GM12865 (cell line): Measurements from ENCODE around the gene TBC1D22A.

Experiments
- DNase-seq: peaks from one replicate; pipeline ENCODE4 v3.0.0; 2010; ENCODE audit warnings: low read depth
- H3K4me3 ChIP-seq: 2 replicates; pipeline ENCODE4 v1.5.1; 2011; ENCODE audit warnings: mild to moderate bottlenecking, low read depth, low read length, control low read depth
- TF ChIP-seq, protein P1 (sequence below): IDR thresholded peaks from 2 replicates; pipeline ENCODE4 v1.5.1; 2011; ENCODE audit warnings: low read length, control low read depth, low read depth, inconsistent platforms; ENCODE audit not compliant: insufficient read depth; ENCODE audit errors: missing control alignments

Gene TBC1D22A

DNA sequence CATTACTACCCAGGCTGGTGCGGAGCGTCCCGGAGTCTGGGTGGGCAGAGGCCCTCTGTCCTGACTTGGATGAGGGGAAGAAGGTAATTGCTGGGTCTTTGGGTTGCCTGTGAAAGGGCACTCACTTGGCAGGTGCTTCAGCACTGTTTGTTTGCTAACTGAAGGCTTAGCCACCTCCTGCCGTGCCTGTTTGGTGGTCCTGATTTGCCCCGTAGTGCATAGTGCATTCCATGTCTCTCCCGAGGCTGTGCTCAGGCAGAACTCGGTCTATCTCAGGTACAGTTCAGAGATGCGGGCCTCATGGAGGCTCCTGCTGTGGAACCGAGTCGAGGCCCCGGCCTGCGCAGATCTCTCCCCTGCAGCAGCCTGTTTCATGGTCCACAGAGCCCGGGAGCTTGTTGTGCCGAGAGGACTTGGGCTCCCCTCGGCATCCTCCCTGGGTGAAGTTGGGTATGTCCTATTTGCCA lies 146.2 kb downstream of the TBC1D22A start:
- H3K4me3 ChIP-seq, result no peak overlapping the region
- DNase-seq, result no peak
- TF ChIP-seq, protein P1, sequence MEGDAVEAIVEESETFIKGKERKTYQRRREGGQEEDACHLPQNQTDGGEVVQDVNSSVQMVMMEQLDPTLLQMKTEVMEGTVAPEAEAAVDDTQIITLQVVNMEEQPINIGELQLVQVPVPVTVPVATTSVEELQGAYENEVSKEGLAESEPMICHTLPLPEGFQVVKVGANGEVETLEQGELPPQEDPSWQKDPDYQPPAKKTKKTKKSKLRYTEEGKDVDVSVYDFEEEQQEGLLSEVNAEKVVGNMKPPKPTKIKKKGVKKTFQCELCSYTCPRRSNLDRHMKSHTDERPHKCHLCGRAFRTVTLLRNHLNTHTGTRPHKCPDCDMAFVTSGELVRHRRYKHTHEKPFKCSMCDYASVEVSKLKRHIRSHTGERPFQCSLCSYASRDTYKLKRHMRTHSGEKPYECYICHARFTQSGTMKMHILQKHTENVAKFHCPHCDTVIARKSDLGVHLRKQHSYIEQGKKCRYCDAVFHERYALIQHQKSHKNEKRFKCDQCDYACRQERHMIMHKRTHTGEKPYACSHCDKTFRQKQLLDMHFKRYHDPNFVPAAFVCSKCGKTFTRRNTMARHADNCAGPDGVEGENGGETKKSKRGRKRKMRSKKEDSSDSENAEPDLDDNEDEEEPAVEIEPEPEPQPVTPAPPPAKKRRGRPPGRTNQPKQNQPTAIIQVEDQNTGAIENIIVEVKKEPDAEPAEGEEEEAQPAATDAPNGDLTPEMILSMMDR, result no peak

DNA sequence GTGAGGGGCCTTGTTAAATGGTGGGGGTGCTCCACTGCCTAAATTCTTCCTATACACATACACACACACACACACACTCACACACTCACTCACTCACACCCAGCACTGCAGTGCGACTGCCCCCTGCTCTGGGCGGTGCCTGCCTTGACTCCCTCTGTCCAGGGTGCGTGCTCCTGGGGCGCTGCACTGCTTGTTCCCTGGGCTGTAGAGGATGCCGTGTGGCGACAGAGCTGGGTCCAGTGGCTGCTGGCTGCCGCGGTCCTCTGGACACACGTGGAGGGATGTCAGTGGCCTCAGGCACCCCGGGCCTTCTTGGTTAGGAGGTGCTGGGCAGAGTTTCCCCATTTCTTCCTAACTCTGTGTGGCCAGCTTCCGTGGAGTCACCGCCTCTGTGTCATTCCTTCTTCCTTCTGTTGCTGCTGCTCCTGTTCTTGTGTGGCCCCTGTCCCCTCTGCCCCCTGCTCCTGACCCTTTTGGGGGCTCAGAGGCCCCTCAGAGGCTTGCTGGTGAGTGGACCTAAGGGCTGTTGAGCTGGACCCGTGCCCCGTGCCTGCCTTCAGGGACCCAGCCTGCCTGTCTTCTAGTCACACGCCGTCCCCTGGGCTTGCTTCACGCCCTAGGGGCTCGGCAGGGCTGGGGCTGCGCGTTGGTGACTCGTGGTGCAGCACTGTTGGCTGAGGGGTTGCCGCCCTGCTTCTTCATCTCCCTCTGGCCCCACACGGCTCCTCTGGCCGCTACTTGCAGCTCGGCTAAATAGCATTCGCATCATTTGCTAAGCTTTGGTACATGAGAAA lies 147.0 kb downstream of the TBC1D22A start:
- TF ChIP-seq, protein P1, result no peak
- no peak for DNase-seq
- no peak overlapping the region for H3K4me3 ChIP-seq

DNA sequence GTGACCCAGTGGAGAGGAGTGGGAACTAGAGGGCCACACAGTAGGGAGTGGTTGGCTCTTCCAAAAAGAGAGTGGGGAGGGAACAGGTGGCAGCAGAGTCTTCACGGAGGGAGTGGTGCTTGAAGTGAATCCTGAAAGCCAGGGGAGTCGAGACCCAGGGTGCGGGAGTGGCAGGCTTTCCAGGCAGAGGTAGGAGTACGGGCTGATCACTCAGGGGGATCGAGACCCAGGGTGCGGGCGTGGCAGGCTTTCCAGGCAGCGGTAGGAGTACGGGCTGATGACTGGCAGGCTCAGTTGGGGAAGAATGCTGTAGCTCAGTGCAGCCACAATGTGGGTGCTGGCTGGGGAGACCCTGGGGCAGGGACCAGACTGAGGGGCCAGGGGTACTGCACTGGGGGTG lies 148.2 kb downstream of the TBC1D22A start:
- no peak for DNase-seq
- H3K4me3 ChIP-seq, result no peak overlapping the region
- TF ChIP-seq, protein P1, result no peak

DNA sequence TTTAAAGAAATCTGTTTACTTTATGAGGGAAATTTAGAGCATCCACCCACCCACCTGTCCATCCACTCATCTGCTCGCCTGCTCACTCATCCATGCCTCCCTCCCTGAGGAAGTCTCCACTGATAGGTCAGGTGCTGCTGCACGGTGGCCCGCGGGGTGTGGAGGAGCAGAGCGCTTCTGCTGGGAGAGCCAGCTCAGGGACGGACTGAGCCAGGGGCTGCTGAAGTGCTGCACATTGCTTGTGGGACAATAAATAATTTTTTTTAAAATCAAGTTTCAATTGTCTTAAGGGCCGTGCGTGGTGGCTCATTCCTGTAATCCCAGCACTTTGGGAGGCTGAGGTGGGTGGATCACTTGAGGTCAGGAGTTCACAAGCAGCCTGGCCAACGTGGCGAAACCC lies 148.9 kb downstream of the TBC1D22A start:
- TF ChIP-seq, protein P1, result no peak
- no peak overlapping the region for H3K4me3 ChIP-seq

DNA sequence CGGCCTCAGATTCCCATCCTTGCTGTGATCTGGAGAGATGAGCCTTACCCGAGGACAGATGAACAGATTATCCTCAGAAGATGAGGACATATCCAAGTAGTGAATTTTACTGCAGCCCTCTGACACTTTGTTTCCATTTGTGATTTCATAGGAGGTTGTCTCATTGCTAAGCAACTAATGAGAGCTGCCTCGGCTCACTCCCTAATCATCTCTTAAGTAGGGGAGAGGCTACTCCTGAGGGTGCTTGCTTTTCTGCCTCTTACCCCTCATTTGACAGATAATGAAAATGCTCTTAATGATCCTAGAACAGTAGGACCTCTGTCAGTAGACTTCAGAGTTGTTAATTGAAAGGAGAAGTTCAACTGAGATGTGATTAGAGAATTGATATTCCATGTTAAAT lies 150.9 kb downstream of the TBC1D22A start:
- TF ChIP-seq, protein P1, result no peak
- no peak for DNase-seq

More for the DNA sequence above, 148.9 kb downstream of the TBC1D22A start:
- no peak for DNase-seq

DNA sequence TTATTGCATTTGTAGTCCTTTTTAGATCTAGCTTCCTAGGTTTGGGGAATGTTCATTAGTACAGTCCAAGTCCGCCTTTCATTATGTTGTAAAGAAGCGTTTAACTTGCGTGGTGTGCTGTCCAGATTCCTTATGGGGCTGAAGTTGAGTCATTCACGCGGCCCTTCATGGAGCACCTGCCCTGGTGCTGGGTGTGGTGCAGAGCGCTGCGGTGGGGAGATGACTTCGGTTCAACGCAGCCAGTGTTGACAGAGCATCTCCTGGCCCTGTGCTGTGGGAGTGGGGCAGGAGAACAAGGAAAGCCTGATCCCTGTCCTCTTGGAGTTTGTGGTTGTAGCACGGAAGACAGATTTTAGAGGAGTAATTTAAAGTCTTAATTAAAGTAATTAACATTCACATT lies 152.0 kb downstream of the TBC1D22A start:
- no peak overlapping the region for H3K4me3 ChIP-seq
- no peak for DNase-seq
- TF ChIP-seq, protein P1, result no peak

More for the DNA sequence above, 150.9 kb downstream of the TBC1D22A start:
- H3K4me3 ChIP-seq, result no peak overlapping the region
